Transverse colon (tissue), 3 donors: ENCODE measurements around the gene GLYR1.

Experiments used
- EP300 ChIP-seq: sonication (generic); formaldehyde crosslinking; IDR thresholded peaks from one replicate; pipeline ENCODE4 v1.6.1; 2017; ENCODE audit warnings: antibody characterized with exemption, low read depth
- POLR2AphosphoS5 ChIP-seq, 3 donors: sonication (generic); formaldehyde crosslinking; IDR thresholded peaks; one replicate each; pipeline ENCODE4 v1.6.1; 2016; ENCODE audit warnings: antibody characterized with exemption in 3 of 3

DNA sequence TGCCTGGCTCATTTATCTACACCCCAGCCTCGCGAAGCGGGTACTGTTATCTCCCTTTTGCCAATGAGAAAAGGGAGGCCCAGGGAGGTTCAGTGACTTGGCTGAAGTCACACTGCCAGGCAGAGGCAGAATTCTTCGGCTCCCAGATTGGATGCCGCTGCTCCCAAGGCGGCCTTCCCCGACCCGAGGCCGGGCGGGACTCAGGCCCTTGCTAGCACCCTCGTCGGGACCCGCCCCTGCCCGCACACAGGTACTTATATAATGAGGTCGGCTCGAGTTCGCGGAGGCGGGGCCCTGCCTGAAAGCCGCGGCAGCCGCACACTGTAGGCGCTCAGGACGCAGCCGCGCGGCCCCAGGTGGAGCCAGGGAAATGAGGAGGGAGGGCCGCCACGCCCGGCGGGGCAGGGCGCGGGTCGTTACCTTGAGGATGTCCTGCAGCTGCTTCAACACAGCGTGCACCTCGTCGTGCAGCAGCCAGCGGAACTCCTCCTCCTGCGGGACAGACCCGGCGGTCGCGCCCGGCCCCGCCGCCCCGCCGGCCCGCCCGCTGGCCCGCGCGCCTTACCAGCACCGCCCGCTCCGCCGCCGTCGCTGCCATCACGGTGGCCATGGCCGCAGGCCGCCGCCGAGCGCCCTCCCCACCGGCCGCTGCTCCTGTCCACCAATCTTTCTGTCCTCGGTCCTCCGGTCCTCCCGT is 45.0 kb downstream of the GLYR1 start, which contains the start of gene ROGDI:
- TF ChIP-seq POLR2AphosphoS5 (IDR thresholded peaks at IDR 0.05) (peak in 2 of 3 donors; percentile 45 to 77), EP300 (no peak)
